Measurements from ENCODE around the gene JPH3.

Gene JPH3

GRCh38 chr16:87644186-87644585 lies 41.9 kb downstream of the JPH3 start:
- TF ChIP-seq CTCF (conservative IDR thresholded peaks at IDR 0.05; ENCODE audit: low read depth), result no peak
- H3K27ac ChIP-seq, result no peak overlapping the region
- DNase-seq (ENCODE audit: low spot score), result no peak
- CTCF ChIA-PET, result no interaction called here
- POLR2A ChIA-PET (ENCODE audit: low non-redundant PET), result no interaction called here

- no peak for DNase-seq (ENCODE audit: low spot score)
- H3K27ac ChIP-seq, result no peak overlapping the region
- POLR2A ChIA-PET (ENCODE audit: low non-redundant PET), result no interaction called here
- CTCF ChIA-PET, result no interaction called here
- no peak for TF ChIP-seq CTCF (conservative IDR thresholded peaks at IDR 0.05; ENCODE audit: low read depth)
Observed at GRCh38 chr16:87644596-87644995, 42.3 kb downstream of the JPH3 start.

- TF ChIP-seq CTCF (conservative IDR thresholded peaks at IDR 0.05; ENCODE audit: low read depth), result no peak
- no peak for DNase-seq (ENCODE audit: low spot score)
- ChIA-PET CTCF (interaction anchor here (3.5 kb wide), 1 partner anchor 10 kb away, joined by 23 read pairs; no protein-coding TSS in a partner anchor), POLR2A (ENCODE audit: low non-redundant PET) (no interaction called here)
- no peak overlapping the region for H3K27ac ChIP-seq
Observed at GRCh38 chr16:87645802-87646201, 43.5 kb downstream of the JPH3 start.

- ChIA-PET CTCF (interaction anchor here (0.6 to 3.5 kb wide), 5 partner anchors 11 to 978 kb away, joined by 3 to 23 read pairs (median 4); no protein-coding TSS in a partner anchor), POLR2A (ENCODE audit: low non-redundant PET) (no interaction called here)
- H3K27ac ChIP-seq, result no peak overlapping the region
- no peak for TF ChIP-seq CTCF (conservative IDR thresholded peaks at IDR 0.05; ENCODE audit: low read depth)
- DNase-seq (ENCODE audit: low spot score), result no peak
Observed at GRCh38 chr16:87647431-87648185, 45.3 kb downstream of the JPH3 start.

- TF ChIP-seq CTCF (conservative IDR thresholded peaks at IDR 0.05; ENCODE audit: low read depth), result no peak
- no peak overlapping the region for H3K27ac ChIP-seq
- POLR2A ChIA-PET (ENCODE audit: low non-redundant PET), result no interaction called here
- CTCF ChIA-PET, result interaction anchor here (1.0 to 3.5 kb wide), 2 partner anchors 12 to 59 kb away, joined by 3 to 23 read pairs; no protein-coding TSS in a partner anchor
- no peak for DNase-seq (ENCODE audit: low spot score)
Observed at GRCh38 chr16:87648236-87648635, 45.9 kb downstream of the JPH3 start.

GRCh38 chr16:87648698-87649487 lies 46.6 kb downstream of the JPH3 start:
- no peak overlapping the region for H3K27ac ChIP-seq
- ChIA-PET CTCF (interaction anchor here (1.0 to 3.5 kb wide), 2 partner anchors 13 to 60 kb away, joined by 3 to 23 read pairs; no protein-coding TSS in a partner anchor), POLR2A (ENCODE audit: low non-redundant PET) (no interaction called here)
- no peak for TF ChIP-seq CTCF (conservative IDR thresholded peaks at IDR 0.05; ENCODE audit: low read depth)
- no peak for DNase-seq (ENCODE audit: low spot score)

All from RWPE1 (cell line).